Measurements from ENCODE around the gene RAP1GAP2.

- no peak for TF ChIP-seq USF1 (CRISPR knock-in tag; IDR thresholded peaks at IDR 0.05)
- no peak for TF ChIP-seq E2F5 (CRISPR knock-in tag; IDR thresholded peaks at IDR 0.05)
Observed at GRCh38 chr17:3026856-3027751, 230.9 kb downstream of the RAP1GAP2 start.
